T47D (cell line): ENCODE measurements around the gene VWA2.

Experiments
- DNase-seq, 2 experiments: peaks; one replicate each; pipeline versions ENCODE4 v3.0.0 to v3.0.0-alpha.2; 2011 to 2012; ENCODE audit warnings: low read depth in 1 of 2, low spot score in 1 of 2
- JUND ChIP-seq: IDR thresholded peaks from 2 replicates; pipeline ENCODE4 v1.6.1; 2012; ENCODE audit warnings: low read depth
- in situ Hi-C: cut with HindIII; loops from 2 replicates; pipeline ENCODE4 v1.10.0; 2016; ENCODE audit warnings: low sequenced_read_pairs, low pct_unique_long_range_greater_than_20kb

Gene VWA2

DNA sequence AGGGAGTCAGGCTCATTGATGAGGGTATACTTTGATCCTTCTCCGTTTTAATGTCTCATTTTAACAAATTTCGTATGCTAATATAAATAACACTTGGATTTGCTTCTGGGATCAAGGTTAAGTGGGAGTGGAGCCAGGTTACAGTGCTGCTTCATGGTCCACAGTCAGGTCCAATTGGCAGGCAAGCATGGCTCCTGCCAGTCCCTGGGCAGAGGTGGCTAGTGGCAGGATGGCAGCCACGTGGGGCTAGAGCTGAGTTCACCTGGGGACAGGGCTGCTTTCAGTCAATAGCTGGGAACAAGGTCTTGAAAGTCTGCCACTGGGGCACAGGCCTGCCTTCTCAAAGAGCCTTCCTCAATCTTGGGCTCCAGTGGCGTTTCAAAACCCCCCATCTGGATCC is 16.0 kb upstream of the VWA2 start:
- in situ Hi-C loops: no loop called here
- no peak for TF ChIP-seq JUND
- no peak for DNase-seq

DNA sequence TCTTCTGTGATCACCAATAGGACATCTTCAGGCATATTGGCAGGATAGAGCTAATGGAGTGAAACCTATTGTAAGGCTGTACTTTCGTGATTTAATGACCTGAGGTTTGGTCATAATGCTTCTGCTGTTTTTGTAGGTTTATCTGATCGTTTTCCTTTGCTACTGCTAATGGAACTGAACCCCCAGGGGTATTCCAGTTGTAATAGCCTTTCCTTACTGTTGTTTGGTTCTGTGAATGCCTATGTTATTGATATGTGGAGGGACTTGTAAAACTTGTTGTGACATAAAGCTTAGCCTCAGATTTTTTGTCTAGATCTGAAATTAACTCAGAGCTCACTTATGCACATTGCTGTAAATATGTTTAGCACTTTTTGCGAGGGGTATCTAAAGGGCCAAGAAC is 10.9 kb upstream of the VWA2 start:
- in situ Hi-C loops: no loop called here

GRCh38 chr10:114232561-114233176 is 6.4 kb upstream of the VWA2 start:
- DNase-seq: no peak
- in situ Hi-C loops: no loop called here
- no peak for TF ChIP-seq JUND

More for the DNA sequence above, 10.9 kb upstream of the VWA2 start:
- no peak for TF ChIP-seq JUND
- DNase-seq: peak in 1 of 2 experiments; percentile 47

- DNase-seq: no peak
- in situ Hi-C loops: no loop called here
- no peak for TF ChIP-seq JUND
Measured at GRCh38 chr10:114233482-114233881, 5.6 kb upstream of the VWA2 start.

DNA sequence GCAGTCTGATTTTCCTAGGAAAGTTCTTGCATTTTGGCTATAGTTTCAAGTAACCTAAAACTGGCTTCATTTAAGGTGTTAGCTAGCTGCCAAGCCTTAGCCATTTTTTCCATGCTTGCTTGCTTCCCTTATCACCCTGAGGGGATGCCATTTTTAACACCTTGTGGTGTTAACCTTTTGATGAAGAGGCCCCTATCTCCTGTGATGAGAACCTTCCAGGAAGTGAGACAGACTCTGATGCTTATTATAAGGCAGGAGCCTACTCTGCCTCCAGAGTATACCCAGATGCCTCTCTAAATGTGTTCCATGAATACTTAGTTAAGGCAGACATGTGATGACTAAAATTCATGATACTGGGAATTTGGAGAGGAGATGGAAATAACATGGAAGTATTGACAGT is 4.9 kb upstream of the VWA2 start:
- no peak for TF ChIP-seq JUND
- in situ Hi-C loops: no loop called here
- DNase-seq: no peak

DNA sequence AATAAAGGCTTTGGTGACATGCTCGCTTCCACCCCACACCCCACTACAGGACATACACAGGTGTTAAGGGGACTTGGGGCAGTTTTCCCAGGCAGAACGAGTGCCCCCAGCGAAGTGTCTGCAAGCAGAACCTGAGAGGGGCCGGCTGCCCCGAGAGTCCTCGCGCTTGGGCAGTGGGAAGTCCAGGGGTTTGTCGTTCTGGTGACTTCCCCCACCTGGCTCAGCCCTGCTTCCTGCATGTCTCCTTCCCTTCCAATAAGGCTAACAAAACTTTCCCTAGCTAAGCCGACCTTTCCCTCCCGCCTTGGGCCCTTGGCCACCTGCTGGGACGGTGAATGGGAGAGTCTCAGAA is 916 bp downstream of the VWA2 start:
- DNase-seq: no peak
- in situ Hi-C loops: no loop called here
- TF ChIP-seq JUND: no peak

DNA sequence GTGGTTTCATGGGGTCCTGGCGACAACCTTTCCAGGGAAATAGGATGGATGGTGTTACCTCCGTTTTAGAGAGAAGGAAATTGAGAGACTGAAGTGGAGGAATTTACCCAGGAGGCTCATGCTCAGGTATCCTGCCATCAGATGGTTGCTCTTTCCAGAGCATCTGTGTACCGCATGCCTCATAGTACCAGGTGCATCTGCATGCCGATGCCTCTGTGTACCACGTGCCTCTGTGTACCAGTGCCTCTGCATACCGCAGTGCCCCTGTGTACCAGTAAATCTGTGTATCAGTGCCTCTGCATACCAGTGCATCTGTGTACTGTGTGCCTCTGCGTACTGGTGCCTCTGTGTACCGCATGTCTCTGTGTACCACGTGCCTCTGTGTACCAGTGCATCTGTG is 3.2 kb downstream of the VWA2 start:
- DNase-seq: no peak
- in situ Hi-C loops: no loop called here
- no peak for TF ChIP-seq JUND

GRCh38 chr10:114243661-114244060 is 4.6 kb downstream of the VWA2 start:
- TF ChIP-seq JUND: no peak
- no peak for DNase-seq
- in situ Hi-C loops: no loop called here

DNA sequence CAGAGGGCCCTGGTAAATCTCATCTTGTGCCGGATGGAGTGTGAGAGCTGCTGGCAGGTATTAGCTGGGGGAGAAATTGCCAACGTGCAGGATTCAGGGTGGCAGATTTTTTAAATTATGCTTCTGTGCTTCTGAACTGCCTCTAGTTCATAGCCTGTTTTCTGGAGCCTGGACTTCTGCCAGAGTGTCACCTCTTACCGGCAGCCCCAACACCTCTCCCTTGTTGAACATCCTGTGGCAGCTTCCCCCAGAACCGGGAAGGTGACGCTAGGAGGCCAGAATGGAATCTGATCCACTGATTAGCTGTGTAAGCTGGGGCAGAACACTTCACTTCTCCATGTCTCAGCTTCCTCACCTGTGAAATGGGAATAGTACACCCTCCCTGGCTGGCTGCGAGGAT is 5.1 kb downstream of the VWA2 start:
- no peak for DNase-seq
- TF ChIP-seq JUND: no peak
- in situ Hi-C loops: no loop called here

- no peak for TF ChIP-seq JUND
- no peak for DNase-seq
- in situ Hi-C loops: no loop called here
Measured at GRCh38 chr10:114245121-114245791, 6.2 kb downstream of the VWA2 start.

- no peak for TF ChIP-seq JUND
- DNase-seq: peak in 1 of 2 experiments; percentile 23
- in situ Hi-C loops: no loop called here
Measured at GRCh38 chr10:114246679-114247305, 7.7 kb downstream of the VWA2 start.

DNA sequence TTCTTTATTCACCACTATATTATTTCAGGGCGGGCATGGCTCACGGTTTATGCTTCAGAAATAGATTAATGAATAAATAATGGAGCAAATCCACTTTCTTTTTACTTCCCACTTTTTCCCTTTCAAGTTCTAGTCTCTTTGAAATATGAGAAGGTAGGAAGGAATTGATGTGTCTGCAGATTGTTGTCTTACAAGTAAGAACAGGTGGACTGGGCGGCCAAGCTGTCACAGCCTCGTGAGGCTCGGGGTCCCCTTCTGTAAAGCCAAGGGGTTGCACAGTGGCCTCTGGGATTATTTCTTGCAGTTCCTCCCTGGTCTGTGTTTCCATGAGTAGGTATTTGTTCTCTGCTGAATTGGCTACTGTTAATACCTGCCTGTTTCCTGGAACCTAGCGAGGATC is 11.2 kb downstream of the VWA2 start:
- TF ChIP-seq JUND: no peak
- DNase-seq: no peak
- in situ Hi-C loops: no loop called here

DNA sequence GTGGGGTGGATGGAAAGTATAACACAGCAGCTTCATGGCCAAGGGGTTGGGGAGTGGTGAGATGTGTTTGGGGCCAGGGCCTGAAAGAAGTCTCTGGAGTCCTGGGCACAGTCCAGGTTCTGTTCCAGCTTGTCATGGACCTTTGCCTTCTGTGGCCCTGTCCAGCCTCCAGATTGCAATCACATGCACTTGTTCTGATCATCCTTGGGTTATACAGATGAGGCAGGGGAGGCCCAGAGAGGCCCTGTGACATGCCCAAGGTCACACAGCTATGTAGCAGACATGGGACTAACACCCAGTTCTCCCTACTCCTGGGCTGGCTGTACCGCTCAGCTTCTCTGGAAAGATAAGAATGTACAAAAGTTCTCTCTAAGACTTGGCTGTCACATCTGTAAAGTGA is 11.7 kb downstream of the VWA2 start:
- in situ Hi-C loops: no loop called here
- no peak for TF ChIP-seq JUND
- no peak for DNase-seq
